Stimulated activated memory B cell treated with anti-CD40 and anti-IgM and Interleukin-4, amounts not matched to agents 10 μg/mL and 1 μg/mL and 100 μg/mL, for 72 hours (primary cell): ENCODE results near the gene PIGR.

Experiments
- ATAC-seq: fragments of 150-1000 bp; cut with Tn5 transposase; 2 replicates; pipeline ENCODE4 v1.10.0; 2021
- H3K27ac Mint-ChIP-seq: one replicate; pipeline ENCODE4 v1.8.0; 2022; ENCODE audit warnings: mild to moderate bottlenecking, mixed read lengths
- H3K27me3 Mint-ChIP-seq: one replicate; pipeline ENCODE4 v1.8.0; 2022; ENCODE audit warnings: mixed read lengths
- H3K36me3 Mint-ChIP-seq: one replicate; pipeline ENCODE4 v1.8.0; 2022; ENCODE audit warnings: mixed read lengths
- H3K4me1 Mint-ChIP-seq: one replicate; pipeline ENCODE4 v1.8.0; 2022; ENCODE audit warnings: mixed read lengths
- H3K4me3 Mint-ChIP-seq: one replicate; pipeline ENCODE4 v1.8.0; 2022; ENCODE audit warnings: mild to moderate bottlenecking, moderate library complexity, mixed read lengths
- H3K9me3 Mint-ChIP-seq: one replicate; pipeline ENCODE4 v1.8.0; 2022; ENCODE audit warnings: mixed read lengths

PIGR gene

DNA sequence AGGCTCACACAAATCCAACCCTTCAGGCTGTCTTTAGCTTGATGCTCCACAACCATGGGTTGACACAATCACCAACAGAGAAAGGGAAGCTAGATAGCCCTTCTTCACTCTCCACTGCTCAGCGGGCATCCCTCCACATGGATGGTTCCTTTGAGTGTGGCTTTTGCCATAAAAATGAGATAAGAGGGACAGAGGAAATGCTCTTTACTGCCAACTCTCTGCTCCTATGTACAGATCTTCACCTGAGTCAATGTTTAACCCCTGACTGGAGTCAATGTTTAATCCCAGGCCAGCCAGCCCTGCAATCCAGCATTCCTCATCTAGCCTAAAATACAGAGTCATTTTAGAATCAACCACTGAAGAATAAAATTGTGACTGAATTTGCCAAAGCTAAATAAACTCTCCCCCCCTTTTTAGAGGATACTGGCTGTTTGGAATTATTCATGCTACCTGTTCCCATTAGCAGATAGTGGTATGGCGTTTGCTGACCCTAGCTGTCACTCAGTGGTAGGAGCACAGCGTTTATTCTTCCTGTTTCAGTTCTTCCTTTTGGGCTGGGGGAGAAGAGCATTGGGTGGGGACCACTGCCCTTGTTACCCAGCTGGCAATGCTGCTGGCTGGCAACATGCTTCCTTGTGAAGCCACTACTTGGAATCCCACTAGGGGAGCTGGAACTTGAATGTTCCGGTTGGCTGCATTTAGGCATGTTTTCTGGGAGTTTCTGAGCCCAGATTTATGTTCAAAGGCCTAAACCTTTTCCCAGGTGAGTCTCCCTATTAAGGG is 5.2 kb upstream of the PIGR start:
- no peaks in the 10 kb centered on the region for H3K9me3 Mint-ChIP-seq
- H3K36me3 Mint-ChIP-seq = no peaks in the 10 kb centered on the region
- H3K27ac Mint-ChIP-seq = no peak overlapping the region
- peaks cover 34% of the 10 kb centered on the region for H3K4me1 Mint-ChIP-seq
- no peak overlapping the region for H3K4me3 Mint-ChIP-seq
- peaks cover 7% of the 10 kb centered on the region for H3K27me3 Mint-ChIP-seq
- no peak for ATAC-seq

GRCh38 chr1:206949641-206950040 is 3.4 kb upstream of the PIGR start:
- ATAC-seq = no peak
- Mint-ChIP-seq H3K4me3 (no peak overlapping the region), H3K27me3 (peaks cover 16% of the 10 kb centered on the region), H3K27ac (peak overlapping the region; percentile 47), H3K36me3 (no peaks in the 10 kb centered on the region), H3K9me3 (no peaks in the 10 kb centered on the region), H3K4me1 (peaks cover 17% of the 10 kb centered on the region)

DNA sequence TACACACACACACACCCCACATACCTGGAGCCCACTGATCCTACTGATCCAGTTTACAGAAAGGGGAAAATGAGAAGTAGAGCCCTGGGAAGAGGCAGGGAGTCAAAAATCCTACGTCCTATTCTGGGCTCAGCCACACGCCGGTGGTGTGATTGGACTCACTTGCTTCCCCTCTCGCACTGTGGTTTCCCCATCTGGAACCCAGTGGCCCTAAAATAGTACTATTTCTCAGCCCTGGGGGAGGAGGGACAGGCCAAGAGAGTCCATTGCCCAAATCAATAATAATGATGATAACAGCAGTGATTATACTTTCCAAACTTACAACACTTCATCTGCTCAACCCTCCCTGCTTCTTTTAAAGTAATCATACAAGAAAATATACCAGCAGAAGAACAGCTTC is 2.9 kb upstream of the PIGR start:
- no peaks in the 10 kb centered on the region for H3K9me3 Mint-ChIP-seq
- H3K36me3 Mint-ChIP-seq = no peaks in the 10 kb centered on the region
- peaks cover 14% of the 10 kb centered on the region for H3K4me1 Mint-ChIP-seq
- peaks cover 16% of the 10 kb centered on the region for H3K27me3 Mint-ChIP-seq
- no peak for ATAC-seq
- H3K27ac Mint-ChIP-seq = peak overlapping the region; percentile 47
- H3K4me3 Mint-ChIP-seq = no peak overlapping the region

DNA sequence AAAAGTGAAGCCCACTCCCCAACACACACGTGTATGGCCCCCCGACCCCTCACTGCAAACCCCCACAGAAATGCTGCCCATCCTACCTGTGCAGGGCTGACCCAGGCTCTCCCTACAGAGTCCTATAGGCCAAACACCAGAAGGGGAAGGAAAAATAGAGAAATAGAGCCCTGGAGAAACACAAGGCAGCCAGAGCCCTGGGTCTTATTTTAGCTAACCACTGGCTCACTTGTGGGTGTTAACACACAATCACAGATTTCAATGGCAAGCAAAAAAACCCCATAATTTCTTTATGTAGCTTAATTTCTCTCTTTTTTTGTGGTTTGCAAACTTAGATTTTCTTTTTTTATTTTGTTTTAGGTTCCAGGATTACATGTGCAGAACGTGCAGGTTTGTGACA is 989 bp upstream of the PIGR start:
- no peak overlapping the region for H3K27ac Mint-ChIP-seq
- H3K36me3 Mint-ChIP-seq = no peaks in the 10 kb centered on the region
- peaks cover 16% of the 10 kb centered on the region for H3K27me3 Mint-ChIP-seq
- H3K4me3 Mint-ChIP-seq = no peak overlapping the region
- no peak for ATAC-seq
- H3K4me1 Mint-ChIP-seq = peaks cover 10% of the 10 kb centered on the region
- H3K9me3 Mint-ChIP-seq = no peaks in the 10 kb centered on the region

GRCh38 chr1:206945779-206946178 is 487 bp downstream of the PIGR start:
- Mint-ChIP-seq H3K4me1 (no peaks in the 10 kb centered on the region), H3K27ac (no peak overlapping the region), H3K4me3 (no peak overlapping the region), H3K9me3 (no peaks in the 10 kb centered on the region), H3K27me3 (peaks cover 16% of the 10 kb centered on the region), H3K36me3 (no peaks in the 10 kb centered on the region)
- ATAC-seq = no peak

DNA sequence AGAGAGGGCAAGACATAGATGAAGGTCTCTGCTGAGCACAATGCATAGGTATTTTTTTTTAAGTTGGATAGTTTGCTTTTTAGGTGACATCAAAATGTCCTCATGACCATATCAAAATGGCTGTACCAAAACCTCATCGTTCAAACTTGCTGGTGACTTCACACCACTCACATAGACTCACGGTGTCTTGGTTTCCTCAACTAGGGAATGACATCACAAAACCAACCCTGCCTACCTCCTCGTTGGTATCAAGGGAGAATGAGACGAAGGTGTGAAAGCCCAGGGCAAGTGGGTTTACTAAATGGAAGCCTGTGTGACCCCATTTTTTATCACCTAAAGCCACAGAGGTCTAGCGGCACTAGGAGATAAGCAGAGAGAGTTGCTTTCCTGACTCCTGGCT is 1.6 kb downstream of the PIGR start:
- H3K36me3 Mint-ChIP-seq = no peaks in the 10 kb centered on the region
- H3K27me3 Mint-ChIP-seq = peaks cover 16% of the 10 kb centered on the region
- H3K4me1 Mint-ChIP-seq = no peaks in the 10 kb centered on the region
- H3K27ac Mint-ChIP-seq = no peak overlapping the region
- no peak overlapping the region for H3K4me3 Mint-ChIP-seq
- H3K9me3 Mint-ChIP-seq = no peaks in the 10 kb centered on the region
- no peak for ATAC-seq

DNA sequence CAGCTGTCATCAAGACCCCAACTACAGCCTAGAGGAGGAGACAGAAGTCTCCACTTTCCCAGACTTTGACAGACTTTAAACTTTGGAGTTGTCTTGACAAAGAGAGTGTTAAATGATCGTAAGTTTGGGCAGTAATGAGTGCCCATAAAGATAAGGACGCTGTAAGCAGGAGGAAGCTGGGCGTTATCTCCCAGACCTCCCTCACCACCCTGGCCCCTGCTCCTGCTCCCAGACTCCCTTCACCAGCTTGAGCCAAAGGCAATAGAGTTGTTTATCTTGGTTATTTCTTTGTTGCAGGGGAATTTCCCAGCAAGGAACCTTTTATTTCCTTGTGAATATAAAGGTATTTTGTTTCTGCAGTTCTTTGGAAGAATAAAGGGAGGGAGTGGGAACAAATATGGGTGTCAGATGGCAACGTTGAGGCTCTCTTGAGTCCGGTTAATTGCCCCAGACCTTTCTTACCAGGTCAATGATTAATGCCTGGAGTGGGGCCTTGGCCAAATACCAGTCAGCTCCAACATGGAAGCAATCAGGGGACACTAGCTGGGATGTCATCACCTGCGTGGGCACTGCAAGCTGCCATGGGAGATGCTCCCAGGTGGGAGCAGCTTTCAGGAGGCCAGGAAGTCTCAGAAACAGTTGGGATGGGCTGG is 4.4 kb downstream of the PIGR start:
- H3K27me3 Mint-ChIP-seq = peaks cover 13% of the 10 kb centered on the region
- H3K27ac Mint-ChIP-seq = no peak overlapping the region
- H3K36me3 Mint-ChIP-seq = no peaks in the 10 kb centered on the region
- H3K9me3 Mint-ChIP-seq = no peaks in the 10 kb centered on the region
- ATAC-seq = no peak
- no peak overlapping the region for H3K4me3 Mint-ChIP-seq
- no peaks in the 10 kb centered on the region for H3K4me1 Mint-ChIP-seq

DNA sequence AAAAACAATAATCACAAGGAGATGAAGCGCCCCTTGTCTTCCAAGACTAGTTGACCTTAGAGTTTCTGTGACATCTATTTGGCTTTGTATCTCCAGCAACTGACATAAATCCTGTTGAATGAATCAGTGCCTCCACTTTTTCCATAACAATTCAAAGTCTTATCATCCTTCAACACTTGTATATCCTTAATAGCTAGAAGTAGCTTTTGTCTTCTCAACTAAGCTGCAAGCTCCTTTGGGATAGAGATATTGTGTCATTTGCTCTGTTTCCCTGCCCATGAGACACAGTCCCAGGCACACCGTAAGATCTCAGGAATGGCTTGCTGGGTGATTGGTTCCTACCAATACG is 5.7 kb downstream of the PIGR start:
- no peaks in the 10 kb centered on the region for H3K27me3 Mint-ChIP-seq
- no peaks in the 10 kb centered on the region for H3K36me3 Mint-ChIP-seq
- no peaks in the 10 kb centered on the region for H3K4me1 Mint-ChIP-seq
- no peak for ATAC-seq
- H3K9me3 Mint-ChIP-seq = no peaks in the 10 kb centered on the region
- peak overlapping the region; percentile 70 for H3K27ac Mint-ChIP-seq
- H3K4me3 Mint-ChIP-seq = no peak overlapping the region

- Mint-ChIP-seq H3K36me3 (no peaks in the 10 kb centered on the region), H3K27me3 (no peaks in the 10 kb centered on the region), H3K27ac (peak overlapping the region; percentile 70), H3K4me1 (no peaks in the 10 kb centered on the region), H3K9me3 (no peaks in the 10 kb centered on the region), H3K4me3 (no peak overlapping the region)
- ATAC-seq = no peak
Measured at GRCh38 chr1:206939841-206940587, 6.3 kb downstream of the PIGR start.

- no peak for ATAC-seq
- Mint-ChIP-seq H3K9me3 (no peaks in the 10 kb centered on the region), H3K4me3 (no peak overlapping the region), H3K27ac (no peak overlapping the region), H3K36me3 (no peaks in the 10 kb centered on the region), H3K4me1 (no peaks in the 10 kb centered on the region), H3K27me3 (no peaks in the 10 kb centered on the region)
Measured at GRCh38 chr1:206939131-206939530, 7.1 kb downstream of the PIGR start.

- Mint-ChIP-seq H3K36me3 (no peaks in the 10 kb centered on the region), H3K4me3 (no peak overlapping the region), H3K27ac (no peak overlapping the region), H3K27me3 (no peaks in the 10 kb centered on the region), H3K9me3 (no peaks in the 10 kb centered on the region), H3K4me1 (peaks cover 11% of the 10 kb centered on the region)
- no peak for ATAC-seq
Measured at GRCh38 chr1:206937425-206937824, 8.8 kb downstream of the PIGR start.

- H3K9me3 Mint-ChIP-seq = no peaks in the 10 kb centered on the region
- H3K4me3 Mint-ChIP-seq = no peak overlapping the region
- peaks cover 30% of the 10 kb centered on the region for H3K4me1 Mint-ChIP-seq
- H3K36me3 Mint-ChIP-seq = no peaks in the 10 kb centered on the region
- ATAC-seq = peak; percentile 7
- H3K27me3 Mint-ChIP-seq = no peaks in the 10 kb centered on the region
- no peak overlapping the region for H3K27ac Mint-ChIP-seq
Measured at GRCh38 chr1:206935491-206936067, 10.7 kb downstream of the PIGR start.

- Mint-ChIP-seq H3K4me3 (no peak overlapping the region), H3K4me1 (peaks cover 44% of the 10 kb centered on the region), H3K9me3 (no peaks in the 10 kb centered on the region), H3K27ac (peak overlapping the region; percentile 98), H3K36me3 (no peaks in the 10 kb centered on the region), H3K27me3 (no peaks in the 10 kb centered on the region)
- ATAC-seq = peak; percentile 32
Measured at GRCh38 chr1:206933333-206933945, 12.8 kb downstream of the PIGR start.

GRCh38 chr1:206932177-206932576 is 14.1 kb downstream of the PIGR start:
- Mint-ChIP-seq H3K4me1 (peaks cover 54% of the 10 kb centered on the region), H3K36me3 (no peaks in the 10 kb centered on the region), H3K9me3 (no peaks in the 10 kb centered on the region), H3K4me3 (no peak overlapping the region), H3K27me3 (no peaks in the 10 kb centered on the region), H3K27ac (peak overlapping the region; percentile 98)
- no peak for ATAC-seq

DNA sequence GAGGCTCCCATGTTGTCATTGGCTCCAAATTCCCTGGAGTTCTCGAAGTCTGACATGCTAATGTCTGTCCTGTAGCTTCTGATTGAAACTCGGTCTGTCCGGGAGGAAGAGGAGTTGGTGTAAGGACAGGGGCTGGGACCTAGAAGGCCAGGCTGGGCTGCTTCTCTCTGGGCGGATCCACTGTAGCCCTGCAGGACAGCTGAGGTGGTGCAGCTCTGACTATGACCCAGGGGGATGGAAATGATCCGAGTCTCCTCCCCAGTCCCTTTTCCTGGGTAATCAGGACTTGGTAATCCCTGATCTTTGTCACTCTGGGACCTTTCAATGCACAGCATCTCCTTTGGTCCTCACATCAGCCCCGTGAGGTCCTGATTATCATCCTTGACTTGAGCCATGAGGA is 14.6 kb downstream of the PIGR start:
- peak overlapping the region; percentile 16 for H3K4me3 Mint-ChIP-seq
- peak overlapping the region; percentile 98 for H3K27ac Mint-ChIP-seq
- ATAC-seq = no peak
- H3K36me3 Mint-ChIP-seq = no peaks in the 10 kb centered on the region
- H3K27me3 Mint-ChIP-seq = no peaks in the 10 kb centered on the region
- H3K9me3 Mint-ChIP-seq = no peaks in the 10 kb centered on the region
- H3K4me1 Mint-ChIP-seq = peaks cover 54% of the 10 kb centered on the region
